Measurements from ENCODE around the gene BIRC7.

BIRC7 gene

DNA sequence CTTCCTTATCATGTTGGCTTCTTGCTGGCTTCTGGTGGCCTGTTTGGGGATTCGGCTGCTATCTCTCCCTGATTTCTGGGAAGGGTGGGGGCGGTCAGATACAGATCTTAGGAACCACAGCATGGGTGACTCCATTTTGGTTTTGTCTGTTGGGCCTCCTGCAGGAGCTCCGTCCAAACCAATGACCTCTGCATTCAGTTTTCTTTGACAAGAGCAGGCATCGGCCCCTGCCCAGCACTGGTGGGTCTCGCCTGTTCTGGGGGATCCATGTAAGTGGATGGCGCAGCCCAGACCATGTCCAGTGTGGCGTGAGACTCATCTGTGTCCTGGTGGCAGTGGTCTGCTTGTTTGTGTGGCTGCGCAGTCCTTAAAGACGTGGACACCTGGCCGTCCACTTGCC is 28.3 kb downstream of the BIRC7 start:
- Histone ChIP-seq H3K27me3 (peaks cover 88% of the 10 kb centered on the region), H3K9me3 (no peaks in the 10 kb centered on the region), H3K27ac (no peak overlapping the region), H3K4me1 (ENCODE audit: control insufficient read depth in 1 of 2, insufficient read depth in 1 of 2, low read depth in 1 of 2, low read length in 1 of 2) (no peaks in the 10 kb centered on the region), H3K36me3 (no peaks in the 10 kb centered on the region), H3K4me3 (ENCODE audit: low read depth in 1 of 2, low read length in 1 of 2) (no peak overlapping the region)
- no peak for TF ChIP-seq CTCF (IDR thresholded peaks at IDR 0.05)

DNA sequence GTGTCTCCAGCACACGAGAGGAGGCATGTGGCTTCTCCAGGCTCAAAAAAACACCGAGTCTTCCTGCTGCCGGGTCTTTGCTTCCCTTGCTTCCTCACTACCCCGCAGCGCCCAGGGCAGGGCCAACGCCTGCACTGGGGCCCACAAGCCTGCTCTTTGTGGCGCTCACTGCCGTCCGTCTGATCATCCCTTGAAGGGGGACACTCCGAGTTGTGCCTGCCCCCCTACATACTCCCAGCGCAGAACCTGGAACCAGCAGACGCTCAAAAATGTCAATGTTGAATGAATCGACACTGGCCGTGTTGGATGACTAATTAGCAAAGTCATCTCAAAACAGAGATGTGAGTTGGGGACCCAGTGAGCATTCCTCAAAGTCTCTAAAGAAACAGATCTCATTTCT is 28.8 kb downstream of the BIRC7 start:
- H3K9me3 ChIP-seq = no peaks in the 10 kb centered on the region
- no peak overlapping the region for H3K27ac ChIP-seq
- no peaks in the 10 kb centered on the region for H3K36me3 ChIP-seq
- TF ChIP-seq CTCF (IDR thresholded peaks at IDR 0.05) = no peak
- H3K27me3 ChIP-seq = peaks cover 86% of the 10 kb centered on the region
- H3K4me3 ChIP-seq (ENCODE audit: low read depth in 1 of 2, low read length in 1 of 2) = no peak overlapping the region
- no peaks in the 10 kb centered on the region for H3K4me1 ChIP-seq (ENCODE audit: control insufficient read depth in 1 of 2, insufficient read depth in 1 of 2, low read depth in 1 of 2, low read length in 1 of 2)

DNA sequence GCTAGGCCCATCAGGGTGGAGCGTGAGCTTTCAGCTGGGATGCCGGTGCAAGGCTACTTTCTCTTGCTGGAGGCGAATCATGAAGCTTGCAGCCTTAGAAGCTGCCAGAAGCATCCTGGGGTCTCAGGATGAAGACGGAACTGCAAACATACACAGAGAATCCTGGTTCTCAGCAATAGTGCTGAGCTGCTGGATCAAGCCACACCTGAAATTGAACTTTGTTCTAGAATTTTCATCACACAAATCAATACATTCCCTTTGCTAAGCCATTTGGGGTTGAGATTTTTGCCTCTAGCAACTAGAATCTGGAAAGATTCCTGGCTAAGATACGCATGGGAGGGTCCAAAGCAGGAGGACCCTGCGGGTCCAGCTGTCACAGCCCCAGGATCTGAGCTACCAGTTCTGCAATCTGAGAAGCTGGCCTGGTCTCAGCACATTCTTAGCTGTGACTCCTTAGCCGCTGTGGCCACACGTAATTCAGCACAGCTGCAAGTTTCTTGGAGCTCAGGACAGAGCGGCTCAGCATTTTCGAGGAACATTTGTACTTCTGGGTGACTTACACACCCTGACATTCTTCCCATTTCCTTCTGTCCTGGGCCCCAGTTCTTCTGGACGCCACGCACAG is 30.3 kb downstream of the BIRC7 start:
- Histone ChIP-seq H3K27ac (no peak overlapping the region), H3K9me3 (no peaks in the 10 kb centered on the region), H3K36me3 (no peaks in the 10 kb centered on the region), H3K4me1 (ENCODE audit: control insufficient read depth in 1 of 2, insufficient read depth in 1 of 2, low read depth in 1 of 2, low read length in 1 of 2) (no peaks in the 10 kb centered on the region), H3K4me3 (ENCODE audit: low read depth in 1 of 2, low read length in 1 of 2) (no peak overlapping the region), H3K27me3 (peaks cover 77% of the 10 kb centered on the region)
- no peak for TF ChIP-seq CTCF (IDR thresholded peaks at IDR 0.05)

- Histone ChIP-seq H3K4me1 (ENCODE audit: control insufficient read depth in 1 of 2, insufficient read depth in 1 of 2, low read depth in 1 of 2, low read length in 1 of 2) (peaks cover 7% of the 10 kb centered on the region in 2 experiments), H3K36me3 (no peaks in the 10 kb centered on the region), H3K9me3 (no peaks in the 10 kb centered on the region), H3K4me3 (ENCODE audit: low read depth in 1 of 2, low read length in 1 of 2) (no peak overlapping the region), H3K27ac (no peak overlapping the region), H3K27me3 (peaks cover 72% of the 10 kb centered on the region)
- no peak for TF ChIP-seq CTCF (IDR thresholded peaks at IDR 0.05)
Measured at GRCh38 chr20:63267691-63268090, 32.0 kb downstream of the BIRC7 start.

DNA sequence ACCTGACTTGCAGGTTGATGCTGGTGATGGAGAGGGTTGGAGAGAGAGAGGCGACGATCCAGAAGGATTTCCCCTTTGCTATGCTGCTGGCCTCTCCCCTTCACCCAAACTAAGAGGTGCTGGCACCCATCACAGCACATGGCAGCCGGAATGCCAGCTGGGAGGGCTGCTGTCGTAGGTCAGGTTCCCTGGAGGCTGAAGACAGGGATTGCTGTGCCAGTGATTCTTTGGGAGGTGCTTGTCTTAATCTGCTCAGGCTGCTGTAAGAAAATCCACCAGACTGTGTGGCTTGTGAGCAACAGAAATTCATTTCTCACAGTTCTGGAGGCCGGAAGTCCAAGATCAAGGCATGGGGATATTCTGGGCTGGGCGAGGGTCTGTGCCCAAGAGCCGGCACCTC is 32.6 kb downstream of the BIRC7 start:
- Histone ChIP-seq H3K9me3 (no peaks in the 10 kb centered on the region), H3K4me3 (ENCODE audit: low read depth in 1 of 2, low read length in 1 of 2) (no peak overlapping the region), H3K27me3 (peaks cover 67% of the 10 kb centered on the region), H3K4me1 (ENCODE audit: control insufficient read depth in 1 of 2, insufficient read depth in 1 of 2, low read depth in 1 of 2, low read length in 1 of 2) (peaks cover 8 to 9% of the 10 kb centered on the region in 2 experiments), H3K36me3 (no peaks in the 10 kb centered on the region), H3K27ac (no peak overlapping the region)
- TF ChIP-seq CTCF (IDR thresholded peaks at IDR 0.05) = no peak

All from neutrophil (primary cell).